ENCODE results near the gene GULP1. TPM values are rescaled to one million over a fixed set of nuclear protein-coding genes. Genes with fewer than 3 reads are reported as not detected.
A peak's percentile ranks its signal among the peaks of the same experiment; 100 is the strongest.
"Not testable (repeated sequence)": the region's sequence is repeated elsewhere in the genome, so short reads cannot be mapped to it uniquely, and the experiment has no call there.

The GULP1 gene
- total RNA-seq, 1 donor from 2014 or later = not detected

DNA sequence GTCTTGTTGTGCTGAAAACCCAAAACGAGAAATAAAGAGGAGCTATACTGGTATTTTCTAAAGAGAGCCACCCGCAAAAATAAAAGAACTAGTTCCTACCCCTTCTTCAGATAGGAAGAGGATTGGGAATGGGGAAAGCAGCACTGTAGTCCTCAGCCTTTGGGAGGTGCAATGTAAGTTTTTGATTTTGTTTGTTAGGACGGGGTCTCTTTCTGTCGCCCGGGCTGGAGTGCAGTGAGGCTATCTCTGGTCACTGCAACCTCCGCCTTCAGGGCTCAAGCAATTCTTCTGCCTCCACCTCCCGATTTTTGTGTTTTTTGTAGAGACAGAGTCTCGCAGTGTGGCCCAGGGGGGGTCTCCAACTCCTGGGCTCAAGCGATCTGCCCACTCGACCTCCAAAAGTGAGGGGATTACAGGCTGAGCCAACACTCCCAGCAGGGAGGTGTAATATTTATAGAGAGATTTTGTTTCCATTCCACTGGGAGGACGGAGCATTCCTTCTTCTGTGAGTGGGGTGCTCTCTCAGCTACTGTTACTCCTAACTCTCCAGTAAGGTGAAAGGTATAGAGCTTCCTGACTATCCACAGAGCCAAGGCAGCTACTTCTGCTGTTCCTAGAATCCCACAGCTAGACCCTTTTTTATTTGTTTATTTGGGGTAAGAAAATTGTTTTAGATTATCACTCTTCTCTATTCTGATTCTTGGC is 13.1 kb upstream of the GULP1 start:
- H3K27me3 Mint-ChIP-seq = no peaks in the 10 kb centered on the region
- no peak for DNase-seq

DNA sequence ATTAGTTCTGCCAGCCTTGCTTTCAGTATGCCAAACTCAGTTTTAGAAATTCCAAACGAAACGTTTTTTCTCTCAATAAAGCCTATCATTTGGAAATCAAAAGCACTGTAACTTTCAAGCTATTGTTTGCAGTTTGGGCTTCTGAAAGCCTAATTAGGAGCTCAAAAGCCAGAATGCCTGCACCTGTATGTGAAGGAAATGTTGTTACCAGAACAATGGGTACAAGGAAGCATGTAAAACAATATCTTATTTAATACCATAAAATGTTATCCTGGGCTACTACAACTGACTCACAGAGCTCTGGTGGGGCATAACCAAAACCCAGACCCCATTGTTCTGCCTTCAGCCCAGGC is 12.6 kb upstream of the GULP1 start:
- DNase-seq = no peak
- H3K4me1 Mint-ChIP-seq = no peaks in the 10 kb centered on the region
- H3K4me3 Mint-ChIP-seq = no peak overlapping the region
- no peaks in the 10 kb centered on the region for H3K9me3 Mint-ChIP-seq
- intact Hi-C loops (cut with micrococcal nuclease) = no loop called here
- no peak overlapping the region for H3K27ac Mint-ChIP-seq
- no peaks in the 10 kb centered on the region for H3K27me3 Mint-ChIP-seq
- no peaks in the 10 kb centered on the region for H3K36me3 Mint-ChIP-seq (ENCODE audit: low read depth)

More for the DNA sequence above, 13.1 kb upstream of the GULP1 start:
- Mint-ChIP-seq H3K36me3 (ENCODE audit: low read depth) (no peaks in the 10 kb centered on the region), H3K9me3 (no peaks in the 10 kb centered on the region), H3K4me3 (no peak overlapping the region), H3K4me1 (no peaks in the 10 kb centered on the region), H3K27ac (no peak overlapping the region)
- intact Hi-C loops (cut with micrococcal nuclease) = no loop called here

DNA sequence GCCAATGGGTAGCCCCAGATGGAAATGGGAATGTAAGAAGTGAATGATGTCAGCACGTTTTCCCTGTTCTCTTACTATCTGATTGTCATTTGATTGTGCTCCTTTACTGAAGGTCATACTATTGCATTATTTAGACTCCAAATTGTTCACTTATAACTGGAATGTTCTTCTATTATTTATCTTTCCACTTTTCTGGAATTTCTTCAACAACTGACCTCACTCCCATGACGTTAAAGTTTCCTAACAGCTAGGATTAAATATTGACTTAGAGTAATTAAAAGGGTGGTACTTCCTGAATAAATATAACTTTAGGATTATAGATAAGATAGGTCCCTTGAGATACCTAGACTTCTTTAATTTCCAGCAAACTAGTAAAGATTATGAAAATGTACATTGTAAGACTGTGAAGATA is 10.9 kb upstream of the GULP1 start:
- DNase-seq = no peak
- Mint-ChIP-seq H3K4me3 (no peak overlapping the region), H3K27me3 (no peaks in the 10 kb centered on the region), H3K36me3 (ENCODE audit: low read depth) (no peaks in the 10 kb centered on the region), H3K4me1 (no peaks in the 10 kb centered on the region), H3K9me3 (no peaks in the 10 kb centered on the region), H3K27ac (no peak overlapping the region)
- intact Hi-C loops (cut with micrococcal nuclease) = no loop called here

DNA sequence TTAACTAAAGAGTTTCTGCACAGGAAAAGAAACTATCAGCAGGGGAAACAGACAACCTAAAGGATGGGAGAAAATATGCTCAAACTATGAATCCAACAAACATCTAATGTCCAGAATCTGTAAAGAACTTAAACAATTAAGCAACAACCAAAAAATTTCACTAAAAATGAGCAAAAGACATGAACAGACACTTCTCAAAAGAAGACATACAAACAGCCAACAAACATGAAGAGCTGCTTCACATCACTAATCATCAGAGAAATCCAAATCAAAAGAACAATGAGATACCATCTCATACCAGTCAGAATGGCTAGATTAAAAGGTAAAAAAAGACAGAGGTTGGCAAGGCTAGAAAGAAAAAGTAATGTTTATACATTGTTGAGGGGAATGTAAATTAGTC is 8.8 kb upstream of the GULP1 start:
- intact Hi-C loops (cut with micrococcal nuclease) = no loop called here
- H3K4me1 Mint-ChIP-seq = no peaks in the 10 kb centered on the region
- DNase-seq = no peak
- H3K36me3 Mint-ChIP-seq (ENCODE audit: low read depth) = no peaks in the 10 kb centered on the region
- no peaks in the 10 kb centered on the region for H3K9me3 Mint-ChIP-seq
- H3K27ac Mint-ChIP-seq = no peak overlapping the region
- no peaks in the 10 kb centered on the region for H3K27me3 Mint-ChIP-seq
- H3K4me3 Mint-ChIP-seq = no peak overlapping the region

DNA sequence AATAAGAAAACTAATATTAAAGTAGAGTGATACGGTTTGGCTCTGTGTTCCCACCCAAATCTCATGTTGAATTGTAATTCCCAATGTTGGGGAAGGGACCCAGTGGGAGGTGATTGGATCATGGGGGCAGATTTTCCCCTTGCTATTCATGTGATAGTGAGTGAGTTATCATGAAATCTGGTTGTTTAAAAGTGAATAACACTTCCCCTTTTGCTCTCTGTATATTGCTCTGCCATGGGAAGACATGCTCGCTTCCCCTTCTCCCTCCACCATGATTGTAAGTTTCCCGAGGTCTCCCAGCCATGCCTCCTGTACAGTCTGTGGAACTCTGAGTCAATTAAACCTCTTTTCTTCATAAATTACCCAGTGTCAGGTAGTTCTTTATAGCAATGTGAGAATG is 7.4 kb upstream of the GULP1 start:
- H3K9me3 Mint-ChIP-seq; H3K4me3 Mint-ChIP-seq; H3K27me3 Mint-ChIP-seq; H3K27ac Mint-ChIP-seq; DNase-seq; H3K36me3 Mint-ChIP-seq (ENCODE audit: low read depth); intact Hi-C loops (cut with micrococcal nuclease); H3K4me1 Mint-ChIP-seq: not testable (repeated sequence)

DNA sequence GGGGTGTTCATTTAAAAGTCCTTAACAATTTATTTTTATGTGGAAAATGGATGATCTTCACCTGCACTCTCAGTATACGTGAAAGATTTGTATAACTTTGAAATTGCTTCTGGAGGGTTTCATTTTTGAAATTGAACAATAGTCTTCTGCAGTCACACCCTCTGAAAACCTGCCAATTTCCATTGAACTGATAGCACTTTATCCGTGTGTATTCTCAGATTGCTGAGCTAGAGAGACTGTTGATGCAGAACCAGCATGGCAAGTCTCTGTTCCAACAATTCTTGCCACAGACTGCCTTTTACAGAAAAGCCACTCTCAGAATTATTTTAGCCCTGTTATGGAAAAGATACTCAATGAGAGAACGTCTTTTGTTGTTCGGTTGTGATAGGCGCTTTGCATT is 6.6 kb upstream of the GULP1 start:
- Mint-ChIP-seq H3K9me3 (no peaks in the 10 kb centered on the region), H3K27me3 (peaks cover 1% of the 10 kb centered on the region), H3K4me3 (no peak overlapping the region), H3K4me1 (no peaks in the 10 kb centered on the region), H3K27ac (no peak overlapping the region), H3K36me3 (ENCODE audit: low read depth) (no peaks in the 10 kb centered on the region)
- no peak for DNase-seq
- intact Hi-C loops (cut with micrococcal nuclease) = no loop called here

DNA sequence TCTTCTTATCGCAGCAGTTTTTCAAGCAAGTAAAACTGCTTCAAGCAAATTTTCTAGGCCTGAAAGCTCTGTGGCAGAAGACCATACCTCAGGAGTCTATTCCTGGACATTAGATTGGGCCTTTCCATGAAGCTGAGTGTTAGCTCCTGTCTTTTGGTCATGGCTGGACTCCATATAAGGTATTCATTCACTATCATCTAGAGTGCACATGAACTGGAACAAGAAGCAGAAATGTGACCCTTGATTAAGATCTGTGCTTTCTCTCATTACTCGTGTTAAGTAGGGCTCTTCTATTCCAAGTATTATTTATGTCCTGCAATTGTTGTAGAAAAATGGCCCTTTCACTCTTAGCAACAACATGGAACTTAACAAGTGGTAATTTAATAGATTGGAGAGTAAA is 5.9 kb upstream of the GULP1 start:
- Mint-ChIP-seq H3K9me3 (no peaks in the 10 kb centered on the region), H3K27me3 (peaks cover 7% of the 10 kb centered on the region), H3K36me3 (ENCODE audit: low read depth) (no peaks in the 10 kb centered on the region), H3K4me1 (no peaks in the 10 kb centered on the region), H3K4me3 (no peak overlapping the region), H3K27ac (no peak overlapping the region)
- no peak for DNase-seq
- intact Hi-C loops (cut with micrococcal nuclease) = no loop called here

DNA sequence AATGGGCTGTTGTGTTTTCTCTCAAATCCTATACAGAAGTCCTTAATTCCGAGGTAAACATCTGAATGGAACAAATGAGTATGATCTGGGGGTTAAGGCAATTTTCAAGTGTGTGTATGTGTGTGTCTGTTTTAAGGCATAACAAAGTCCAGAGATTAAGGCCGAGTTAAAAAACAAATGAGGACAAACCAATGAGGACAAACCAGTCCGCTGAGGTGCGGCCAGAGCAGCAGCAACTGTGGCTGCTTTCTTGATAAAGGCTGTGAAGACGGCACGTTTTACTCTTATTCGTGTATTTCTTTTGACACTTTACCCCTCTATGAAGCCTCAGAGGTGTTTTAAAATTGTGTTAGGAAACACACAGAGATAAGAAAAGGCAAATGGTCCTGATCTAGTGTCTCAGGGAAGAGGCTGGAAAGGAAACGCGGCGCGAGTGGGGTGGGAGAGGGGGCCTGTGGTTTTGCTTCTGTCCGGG is 495 bp upstream of the GULP1 start:
- Mint-ChIP-seq H3K4me1 (peaks cover 5% of the 10 kb centered on the region), H3K9me3 (no peaks in the 10 kb centered on the region), H3K27ac (no peak overlapping the region), H3K27me3 (peaks cover 42% of the 10 kb centered on the region), H3K36me3 (ENCODE audit: low read depth) (no peaks in the 10 kb centered on the region), H3K4me3 (peak overlapping the region; percentile 58)
- intact Hi-C loops (cut with micrococcal nuclease) = no loop called here
- DNase-seq = no peak

DNA sequence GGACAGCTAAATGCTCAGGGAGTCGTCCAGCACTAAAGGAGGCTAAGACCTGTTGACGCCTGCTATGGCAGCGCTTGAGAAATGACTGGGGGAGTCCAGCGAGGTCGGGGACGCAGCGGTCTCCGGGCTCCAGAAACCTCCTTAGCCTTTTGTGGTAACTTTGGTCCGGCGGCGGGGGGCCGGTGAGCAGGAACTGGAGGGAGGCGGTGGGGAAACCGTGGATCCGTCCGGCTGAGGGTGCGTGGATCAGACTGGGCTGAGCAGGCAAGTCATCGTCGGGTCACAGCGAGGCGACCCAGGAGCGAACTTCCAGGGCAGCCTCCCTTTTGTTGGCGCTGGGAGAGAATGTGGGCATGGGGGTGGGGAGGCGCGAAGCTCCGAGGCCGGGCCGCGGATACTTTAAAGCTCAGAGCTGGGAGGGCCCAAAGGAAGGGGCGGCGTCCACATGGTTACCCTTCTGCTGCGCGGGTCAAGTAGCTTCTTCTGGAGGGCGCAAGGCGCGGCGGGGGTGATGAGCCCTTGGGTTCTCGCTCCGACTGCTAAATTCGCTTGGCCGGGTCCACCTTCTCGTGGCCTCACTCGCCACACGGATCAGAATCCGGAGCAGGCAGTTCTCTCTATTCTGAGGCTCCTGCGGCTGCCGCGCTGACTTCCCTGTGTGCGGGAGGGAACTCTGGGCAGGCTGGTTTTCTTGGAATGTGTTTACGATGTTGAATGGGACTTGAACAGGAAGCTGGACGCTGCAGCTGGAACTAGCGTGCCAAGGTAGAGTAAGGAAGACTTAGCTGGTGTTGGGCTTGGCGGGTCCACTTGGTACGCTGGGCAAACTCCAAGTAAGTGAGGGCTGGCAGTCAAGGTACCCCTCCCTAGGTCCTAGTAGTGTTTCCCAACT is 920 bp downstream of the GULP1 start:
- no peak overlapping the region for H3K27ac Mint-ChIP-seq
- no peaks in the 10 kb centered on the region for H3K9me3 Mint-ChIP-seq
- H3K4me1 Mint-ChIP-seq = peaks cover 5% of the 10 kb centered on the region
- DNase-seq = no peak
- no peaks in the 10 kb centered on the region for H3K36me3 Mint-ChIP-seq (ENCODE audit: low read depth)
- peak overlapping the region; percentile 50 for H3K4me3 Mint-ChIP-seq
- intact Hi-C loops (cut with micrococcal nuclease) = no loop called here
- peaks cover 42% of the 10 kb centered on the region for H3K27me3 Mint-ChIP-seq

DNA sequence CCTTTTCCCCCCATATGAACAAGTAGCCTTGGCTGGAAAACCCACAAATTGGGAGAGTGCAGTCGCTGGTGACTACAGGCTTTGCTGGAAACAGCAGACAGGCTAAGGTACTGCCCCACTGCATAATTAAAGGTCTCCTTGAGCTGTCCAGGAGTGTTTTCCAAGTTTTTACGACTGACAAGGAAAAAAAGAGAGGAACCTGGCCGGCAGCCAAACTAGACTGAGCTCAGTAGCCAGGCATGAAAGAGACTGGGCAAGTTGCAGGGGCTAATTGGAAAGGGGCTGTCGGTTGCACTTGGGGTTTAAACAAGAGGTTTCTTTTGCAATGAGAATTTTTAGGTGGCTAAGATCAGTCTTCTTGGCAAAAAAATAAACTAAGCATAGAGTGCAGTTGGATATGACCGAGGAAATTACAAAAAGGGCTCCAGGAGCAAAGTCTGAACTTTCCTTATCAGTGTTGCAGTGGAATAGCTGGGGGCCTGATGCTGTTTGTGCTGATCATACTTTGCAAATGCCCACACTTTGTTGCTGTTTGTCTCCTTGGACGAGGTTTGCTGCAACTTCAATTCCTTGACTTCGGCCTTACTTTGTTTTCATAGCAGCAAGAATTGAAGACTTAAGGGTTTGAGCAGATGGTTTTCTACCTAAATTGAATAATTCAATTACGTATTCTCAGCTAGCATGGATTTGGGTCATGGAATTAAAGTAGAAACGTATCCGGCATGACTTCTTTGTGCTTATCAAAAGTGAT is 2.1 kb downstream of the GULP1 start:
- H3K4me3 Mint-ChIP-seq = no peak overlapping the region
- intact Hi-C loops (cut with micrococcal nuclease) = no loop called here
- H3K9me3 Mint-ChIP-seq = no peaks in the 10 kb centered on the region
- H3K27ac Mint-ChIP-seq = no peak overlapping the region
- H3K27me3 Mint-ChIP-seq = peaks cover 42% of the 10 kb centered on the region
- DNase-seq = no peak
- peaks cover 5% of the 10 kb centered on the region for H3K4me1 Mint-ChIP-seq
- no peaks in the 10 kb centered on the region for H3K36me3 Mint-ChIP-seq (ENCODE audit: low read depth)

DNA sequence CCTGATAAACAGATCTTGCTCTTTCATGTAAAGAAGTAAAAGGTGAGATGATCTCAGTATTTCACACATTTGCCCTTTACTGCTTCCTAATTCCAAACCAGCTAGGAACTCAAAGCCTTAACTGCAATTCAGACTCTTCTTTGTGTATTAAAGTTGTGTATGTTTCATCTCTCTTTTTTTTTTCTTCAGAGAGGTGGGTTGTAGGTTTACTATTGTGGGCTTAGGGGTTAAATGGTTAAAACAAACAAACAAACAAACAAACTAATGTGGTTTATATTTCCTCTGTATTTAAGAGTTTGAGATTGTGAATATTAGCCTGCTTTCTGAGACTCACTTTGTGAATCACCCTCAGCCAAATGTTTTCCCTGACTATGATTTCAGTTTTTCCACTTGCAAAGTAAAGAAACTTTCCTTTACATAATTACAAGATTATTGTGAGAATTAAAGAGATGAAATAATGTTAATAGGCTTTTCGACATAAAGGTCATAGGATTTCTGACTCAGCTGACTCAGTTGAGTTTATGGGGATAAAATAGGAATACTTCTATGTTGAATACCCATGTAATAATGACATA is 2.8 kb downstream of the GULP1 start:
- Mint-ChIP-seq H3K36me3 (ENCODE audit: low read depth) (no peaks in the 10 kb centered on the region), H3K27me3 (peaks cover 41% of the 10 kb centered on the region), H3K27ac (no peak overlapping the region), H3K4me1 (peaks cover 5% of the 10 kb centered on the region), H3K4me3 (no peak overlapping the region), H3K9me3 (no peaks in the 10 kb centered on the region)
- intact Hi-C loops (cut with micrococcal nuclease) = no loop called here
- DNase-seq = no peak

DNA sequence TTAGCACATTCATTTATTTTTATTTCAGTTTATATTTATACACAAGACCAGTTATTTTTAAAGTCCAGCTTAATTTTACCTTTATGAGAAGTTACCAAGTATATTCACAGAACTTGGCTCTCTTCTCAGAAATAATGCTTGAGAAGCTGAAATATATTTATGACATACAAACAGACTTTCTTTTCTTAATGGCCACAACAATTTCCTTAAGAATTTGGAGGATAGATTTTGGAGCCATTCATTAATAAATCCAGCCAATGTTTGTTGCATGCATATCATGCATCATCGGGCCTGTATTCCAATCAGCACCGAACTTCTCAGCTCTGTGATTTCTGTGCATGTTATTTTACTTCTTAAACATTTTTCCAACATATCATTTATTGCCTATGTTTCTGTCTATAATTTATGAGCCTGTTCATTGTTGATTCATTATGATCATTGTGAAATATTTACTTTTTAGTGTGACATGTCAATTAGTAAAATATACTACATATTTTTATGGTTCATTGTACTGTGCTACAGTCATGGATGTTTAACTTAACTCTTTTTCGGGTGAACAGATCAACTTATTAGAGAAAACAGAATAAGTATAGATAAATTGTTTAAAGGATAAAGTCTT is 3.5 kb downstream of the GULP1 start:
- Mint-ChIP-seq H3K27ac (no peak overlapping the region), H3K9me3 (no peaks in the 10 kb centered on the region), H3K27me3 (peaks cover 41% of the 10 kb centered on the region), H3K4me1 (peaks cover 5% of the 10 kb centered on the region), H3K36me3 (ENCODE audit: low read depth) (no peaks in the 10 kb centered on the region), H3K4me3 (no peak overlapping the region)
- intact Hi-C loops (cut with micrococcal nuclease) = no loop called here
- DNase-seq = no peak

DNA sequence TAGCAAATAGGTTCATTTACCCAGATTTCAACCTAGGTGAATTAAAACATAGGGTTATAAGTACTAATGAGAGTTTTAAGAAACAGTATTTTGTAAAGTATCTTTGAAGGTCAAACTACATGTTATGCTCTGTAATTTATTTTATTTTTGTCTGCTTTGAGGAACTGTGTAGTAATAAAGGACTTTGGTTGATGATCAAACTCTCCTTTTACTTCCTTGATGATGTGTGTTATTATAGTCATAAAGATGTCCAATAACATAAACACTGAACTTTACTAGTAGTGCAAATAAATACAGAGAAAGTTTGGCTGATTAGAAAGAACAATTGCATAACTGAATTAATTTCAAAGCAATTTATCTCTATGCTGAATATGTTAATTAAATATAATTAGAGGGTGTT is 6.3 kb downstream of the GULP1 start:
- Mint-ChIP-seq H3K36me3 (ENCODE audit: low read depth) (no peaks in the 10 kb centered on the region), H3K4me1 (no peaks in the 10 kb centered on the region), H3K4me3 (no peak overlapping the region), H3K9me3 (no peaks in the 10 kb centered on the region), H3K27me3 (peaks cover 17% of the 10 kb centered on the region), H3K27ac (no peak overlapping the region)
- intact Hi-C loops (cut with micrococcal nuclease) = no loop called here
- no peak for DNase-seq
